Smooth muscle cell of the brain vasculature (primary cell): ENCODE measurements around the gene XPA.
"Not testable (repeated sequence)": the region's sequence is repeated elsewhere in the genome, so short reads cannot be mapped to it uniquely, and the experiment has no call there.

Experiments
- DNase-seq: peaks from one replicate; pipeline ENCODE4 v3.0.0-alpha.2; 2012; ENCODE audit warnings: low read depth, low spot score

XPA gene

DNA sequence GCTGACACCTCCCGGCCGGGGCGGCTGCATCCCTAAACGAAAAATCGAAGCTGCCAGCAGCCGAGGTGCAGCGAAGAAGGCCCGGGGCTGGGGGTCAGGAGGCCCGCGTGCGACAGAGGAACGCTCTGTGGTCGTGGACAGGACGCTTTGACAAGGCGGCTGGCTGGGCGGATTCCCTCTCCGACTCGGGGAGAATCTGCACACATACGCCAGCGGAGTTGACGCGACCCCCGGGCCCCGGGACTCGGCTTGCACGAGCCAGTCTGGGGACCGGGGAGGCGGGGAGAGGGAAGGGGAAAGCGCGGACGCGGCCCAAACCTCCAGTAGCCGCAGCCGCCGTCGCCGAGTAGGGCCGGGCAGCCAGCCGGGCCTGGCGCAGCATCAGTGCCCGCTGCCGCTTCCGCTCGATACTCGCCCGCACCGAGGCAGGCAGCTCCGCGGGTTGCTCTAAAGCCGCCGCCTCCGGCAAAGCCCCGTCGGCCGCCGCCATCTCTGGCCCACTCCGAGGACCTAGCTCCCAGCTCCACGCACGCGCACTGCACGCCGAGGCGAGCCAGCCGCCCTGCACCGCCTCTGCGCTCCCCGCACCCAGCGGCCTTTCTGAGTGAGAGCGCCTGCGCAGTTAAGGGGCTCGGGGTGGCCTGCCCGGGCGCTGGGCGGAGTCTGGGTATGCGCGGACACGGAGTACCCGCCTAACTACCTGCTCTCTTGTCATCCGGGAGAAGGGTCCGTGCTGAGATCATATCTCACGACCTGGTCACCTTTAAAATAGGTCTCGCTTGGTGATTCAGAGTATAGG is at the start of gene XPA:
Gene XPA (minus strand): TSS at position 538 of the 799 bp plus-strand sequence. CDS start 48 bp downstream, at position 490.
- peak; percentile 84 for DNase-seq

DNA sequence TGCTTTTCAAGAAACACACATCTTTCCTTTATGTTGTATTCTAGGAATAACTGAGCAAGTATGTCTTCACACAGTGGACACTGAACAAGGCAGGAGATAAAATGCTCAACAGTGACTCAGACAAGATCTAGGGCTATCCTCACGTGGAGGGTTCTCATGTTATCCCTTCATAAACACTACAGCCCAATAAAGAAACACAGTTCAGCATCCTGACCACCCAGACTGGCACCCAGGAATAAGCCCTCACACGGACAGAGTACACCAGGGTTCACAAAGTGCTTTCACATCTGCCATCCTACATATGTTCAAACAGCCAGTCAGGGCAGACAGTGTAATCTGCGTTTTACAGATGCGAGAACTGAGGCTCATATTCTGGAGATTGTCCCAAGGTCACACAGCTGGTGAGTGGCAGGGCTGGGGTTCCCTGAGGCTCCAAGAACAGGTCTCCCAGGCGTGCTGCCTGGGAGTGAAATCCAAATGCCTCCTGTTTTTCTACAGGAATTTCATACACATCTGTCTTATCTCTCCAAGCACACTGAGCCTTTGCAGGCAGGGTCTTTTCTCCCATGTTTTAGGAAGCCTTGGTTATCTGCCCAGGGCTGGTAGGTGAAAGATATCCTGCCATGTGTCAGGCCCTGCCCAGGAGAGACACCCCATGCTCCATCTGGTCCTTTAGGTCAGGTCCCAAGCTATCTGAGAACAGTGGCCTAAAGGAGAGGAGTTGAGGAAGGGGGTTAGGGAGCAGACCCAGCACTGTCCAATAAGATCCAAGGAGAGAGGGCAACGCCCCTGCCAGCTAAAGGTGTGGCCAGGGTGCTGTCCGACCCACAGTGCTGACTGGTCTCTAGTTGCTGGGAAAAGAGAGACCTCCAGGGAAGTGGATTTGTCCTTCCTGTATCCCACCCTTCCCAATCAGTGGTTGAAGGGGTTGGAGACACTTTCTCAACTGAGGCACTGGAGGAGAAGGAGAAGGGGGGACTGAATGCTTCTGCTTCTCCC is 47.9 kb upstream of the XPA start:
- DNase-seq, result no peak

DNA sequence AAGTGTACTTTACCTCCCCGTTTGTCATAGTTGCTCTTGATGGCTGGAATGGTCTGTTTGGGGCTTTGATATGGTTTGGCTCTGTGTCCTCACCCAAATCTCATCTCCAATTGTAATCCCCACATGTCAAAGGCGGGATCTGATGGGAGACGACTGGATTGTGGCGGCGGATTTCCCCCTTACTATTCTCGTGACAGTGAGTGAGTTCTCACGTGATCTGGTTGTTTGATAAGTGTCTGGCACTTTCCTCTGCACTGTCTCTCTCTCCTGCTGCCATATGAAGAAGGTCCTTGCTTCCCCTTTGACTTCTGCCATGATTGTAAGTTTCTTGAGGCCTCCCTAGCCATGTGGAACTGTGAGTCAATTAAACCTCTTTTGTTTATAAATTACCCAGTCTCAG is 46.9 kb upstream of the XPA start:
- DNase-seq, result not testable (repeated sequence)

DNA sequence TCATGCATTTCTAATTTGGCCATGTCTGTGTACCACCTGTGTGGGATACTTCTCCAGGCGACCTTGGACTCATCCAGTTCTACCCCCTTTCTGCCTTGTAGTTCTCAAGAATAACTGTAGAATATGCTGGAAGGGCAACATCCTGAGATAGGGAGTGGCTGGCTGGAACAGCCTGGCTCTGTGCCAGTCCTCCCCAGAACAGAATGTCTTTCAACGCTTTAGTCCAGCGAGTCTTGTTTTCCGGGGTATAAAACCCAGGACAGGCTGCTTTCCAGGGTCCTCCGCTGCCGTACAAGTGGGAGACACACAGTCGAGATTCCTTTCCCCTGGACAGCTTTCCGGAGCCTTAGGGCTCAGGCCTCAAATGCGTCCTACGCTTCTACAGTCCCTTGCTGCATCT is 45.4 kb upstream of the XPA start:
- DNase-seq, result no peak

DNA sequence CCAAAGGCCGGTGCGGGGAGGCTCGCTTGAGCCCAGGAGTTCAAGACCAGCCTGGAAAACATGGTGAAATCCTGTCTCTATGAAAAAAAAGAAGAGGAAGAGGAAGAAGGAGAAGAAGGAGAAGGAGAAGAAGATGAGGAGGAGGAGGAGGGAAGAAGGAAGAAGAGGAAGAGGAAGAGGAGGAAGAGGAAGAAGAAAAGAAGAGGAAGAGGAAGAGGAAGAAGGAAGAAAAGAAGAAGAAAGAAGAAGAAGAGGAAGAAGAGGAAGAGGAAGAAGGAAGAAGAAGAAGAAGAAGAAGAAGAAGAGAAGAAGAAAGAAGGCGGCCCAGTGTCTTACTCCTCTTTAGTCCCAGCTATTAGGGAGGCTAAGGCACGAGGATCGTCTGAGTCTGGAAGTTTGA is 44.8 kb upstream of the XPA start:
- no peak for DNase-seq

DNA sequence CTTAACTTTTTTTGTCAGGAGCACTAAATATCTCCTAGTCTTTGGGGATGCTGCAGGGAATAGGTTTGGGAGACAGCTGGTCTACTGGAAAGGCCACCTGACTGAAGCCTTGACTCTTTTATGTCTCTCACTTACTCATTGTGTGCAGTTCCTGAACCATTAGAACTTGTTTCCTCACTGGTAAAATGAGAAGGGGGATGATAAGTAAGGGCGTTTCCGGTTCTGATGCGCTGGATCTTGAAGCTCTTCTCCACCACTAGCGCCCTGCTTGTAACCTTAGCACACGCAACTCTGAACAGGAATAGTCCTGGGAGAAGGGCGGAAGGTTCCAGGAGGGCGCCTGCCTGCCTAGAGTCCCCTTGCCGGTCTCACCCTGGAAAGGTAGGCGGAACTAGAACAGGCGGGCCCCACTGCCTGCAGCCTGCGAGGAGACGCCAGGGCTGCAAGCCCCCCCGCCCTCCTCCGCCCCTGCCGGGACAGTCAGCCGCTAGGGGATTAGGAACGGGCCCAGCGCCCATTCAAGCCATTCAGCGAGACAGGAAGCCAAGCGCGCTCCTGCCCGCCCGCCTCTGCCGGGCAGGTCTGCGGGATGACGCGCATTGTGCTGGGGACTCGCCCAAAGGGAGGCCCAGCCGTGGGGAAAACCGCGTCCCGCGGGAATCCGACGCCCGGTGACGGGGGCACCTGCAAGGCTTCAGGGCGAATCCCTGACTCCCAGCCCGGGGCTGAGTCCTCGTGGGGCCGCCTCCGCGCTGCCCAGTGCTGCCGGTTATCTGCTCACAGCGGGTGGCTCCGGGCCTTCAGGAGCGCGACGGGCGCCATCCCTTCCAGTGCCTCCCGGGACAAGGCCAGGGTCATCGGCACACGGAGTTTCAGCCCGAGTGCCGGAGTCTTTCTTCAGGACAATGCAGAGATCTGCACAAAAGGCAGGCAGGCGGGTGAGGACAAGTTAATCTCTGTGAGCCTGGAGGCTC is 44.0 kb upstream of the XPA start:
- DNase-seq, result no peak

DNA sequence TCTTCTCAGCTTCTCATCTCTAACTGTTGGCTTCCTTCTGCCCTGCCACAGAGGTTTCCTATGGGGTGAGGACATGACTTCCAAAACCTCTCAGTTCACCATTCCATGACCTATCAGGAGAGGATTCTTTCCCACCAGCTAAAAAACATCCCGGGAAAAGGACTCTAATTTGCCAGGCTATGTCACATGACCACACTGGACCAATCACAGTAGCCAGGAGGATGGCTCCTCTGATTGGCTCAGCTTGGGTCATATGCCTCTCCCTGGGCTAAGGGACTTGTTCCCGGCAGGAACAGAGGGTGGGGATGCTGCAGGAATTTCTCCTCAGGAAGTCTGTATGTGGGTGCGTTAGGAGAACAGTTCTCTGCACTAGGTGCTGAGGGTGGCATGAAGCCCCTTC is 40.3 kb upstream of the XPA start:
- DNase-seq, result no peak

DNA sequence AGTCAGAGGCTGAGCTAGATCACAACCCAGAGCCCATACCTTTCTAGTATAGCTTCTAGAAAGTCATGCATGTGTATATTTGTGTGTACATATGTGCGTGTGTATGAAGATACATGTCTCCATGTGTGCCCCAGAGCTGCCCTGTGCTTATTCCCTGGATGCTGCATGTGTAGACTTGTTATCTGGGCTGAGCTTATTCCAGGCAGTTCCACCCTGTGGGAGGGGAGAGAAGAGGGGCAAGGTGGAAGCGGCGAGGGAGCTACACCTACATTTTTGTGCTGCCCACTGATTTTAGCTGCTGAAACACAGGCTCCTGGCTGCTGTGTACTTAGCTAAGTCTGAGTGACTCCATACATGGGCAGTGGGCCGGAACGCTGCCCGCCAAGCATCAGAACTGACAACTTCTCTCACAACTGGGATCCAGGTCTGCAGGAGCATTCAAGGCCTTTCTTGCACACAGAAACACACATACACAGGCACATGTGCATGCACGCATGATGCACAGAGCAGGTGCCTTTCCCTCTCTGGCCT is 38.0 kb upstream of the XPA start:
- no peak for DNase-seq

DNA sequence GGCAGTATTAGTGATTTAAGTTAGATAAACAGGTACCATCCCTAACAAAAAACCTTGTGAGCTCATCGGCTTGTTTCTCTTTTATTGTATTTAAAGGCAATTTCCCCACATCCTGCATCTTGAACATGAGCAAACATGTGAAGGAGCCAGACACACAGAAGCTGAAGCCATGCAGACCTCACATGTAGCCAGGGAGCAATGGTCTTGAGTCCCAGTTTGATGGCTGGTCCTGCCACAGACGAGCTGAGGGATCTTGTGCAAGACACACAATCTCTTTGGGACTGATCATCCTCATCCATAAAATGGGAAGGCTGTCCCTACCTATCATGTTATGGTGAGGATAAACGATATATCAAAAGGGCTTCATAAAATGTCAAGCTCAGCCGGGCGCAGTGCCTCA is 29.6 kb upstream of the XPA start:
- no peak for DNase-seq

DNA sequence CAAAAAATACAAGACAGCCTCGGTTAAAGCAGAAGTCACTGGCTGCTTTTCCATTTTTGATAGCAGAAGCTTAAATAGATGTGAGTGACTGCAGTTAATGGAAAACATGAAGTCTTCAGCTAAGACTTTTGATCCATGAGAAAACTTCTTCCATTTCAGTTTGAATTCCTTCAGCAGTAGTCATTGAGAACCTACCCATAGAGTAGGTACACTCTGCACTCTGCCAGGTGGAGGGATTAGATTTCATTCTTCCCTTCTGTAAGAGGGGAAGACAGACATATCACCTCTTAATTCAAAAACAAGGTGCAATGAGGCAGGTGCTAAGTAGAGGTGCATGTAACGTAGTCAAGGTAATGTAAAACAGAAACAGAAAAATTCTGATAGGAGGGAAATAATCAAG is 26.7 kb upstream of the XPA start:
- DNase-seq, result no peak

DNA sequence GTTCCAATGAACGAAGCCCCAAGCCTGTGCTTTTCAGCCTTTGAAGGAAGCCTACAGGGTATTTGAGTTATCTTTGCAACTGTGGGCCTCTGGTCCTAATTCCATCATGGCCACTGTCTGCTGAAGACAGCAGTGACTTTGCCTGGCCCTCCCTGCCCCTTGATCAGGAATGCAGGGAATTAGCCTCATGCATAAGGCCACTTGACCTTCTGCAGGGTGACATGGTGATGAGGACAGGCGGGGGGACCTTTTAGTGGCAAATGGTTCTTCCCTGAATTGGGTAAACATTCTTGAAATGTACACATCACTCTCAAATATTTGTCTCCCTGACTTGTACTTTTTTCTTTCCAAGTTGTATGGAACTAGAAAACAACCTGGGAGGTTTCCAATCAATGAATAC is 25.2 kb upstream of the XPA start:
- no peak for DNase-seq

DNA sequence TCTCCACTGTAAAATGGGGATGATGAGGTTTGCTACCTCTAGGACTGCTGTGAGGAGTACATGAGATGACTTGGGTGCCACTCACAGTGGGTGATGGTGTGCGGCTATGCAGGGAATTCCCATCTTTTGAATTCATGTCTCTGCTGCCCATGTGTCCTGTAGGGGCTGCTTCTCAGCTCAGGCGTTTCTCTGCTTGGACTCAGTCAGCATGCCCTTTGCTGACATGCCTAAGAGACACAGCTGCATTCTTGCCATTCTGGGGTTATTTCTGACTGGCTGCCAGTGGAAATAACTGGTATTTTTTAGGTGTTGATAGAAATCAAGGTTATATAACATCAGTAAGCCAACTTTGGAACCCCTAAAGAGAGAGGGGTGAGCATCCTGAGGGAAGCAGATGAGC is 24.3 kb upstream of the XPA start:
- no peak for DNase-seq

DNA sequence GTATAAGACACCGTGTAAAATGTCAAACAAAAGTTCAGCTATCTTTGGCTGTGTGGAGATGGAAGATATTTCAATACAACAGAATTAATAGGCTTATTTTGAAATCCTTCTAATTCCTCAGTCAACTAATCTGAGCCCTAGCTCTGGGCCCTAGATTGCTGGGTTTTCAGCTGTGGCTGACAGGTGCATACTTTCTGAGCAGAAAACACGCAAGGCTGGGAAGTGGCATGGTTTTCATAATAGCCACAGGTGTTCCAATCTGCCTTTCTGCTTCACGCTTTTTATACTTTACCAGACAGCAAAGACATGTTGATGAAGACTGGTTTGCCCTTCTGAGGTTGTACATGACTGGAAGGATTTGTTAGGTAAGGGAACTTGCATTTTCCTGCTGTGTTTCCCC is 20.7 kb upstream of the XPA start:
- DNase-seq, result no peak

DNA sequence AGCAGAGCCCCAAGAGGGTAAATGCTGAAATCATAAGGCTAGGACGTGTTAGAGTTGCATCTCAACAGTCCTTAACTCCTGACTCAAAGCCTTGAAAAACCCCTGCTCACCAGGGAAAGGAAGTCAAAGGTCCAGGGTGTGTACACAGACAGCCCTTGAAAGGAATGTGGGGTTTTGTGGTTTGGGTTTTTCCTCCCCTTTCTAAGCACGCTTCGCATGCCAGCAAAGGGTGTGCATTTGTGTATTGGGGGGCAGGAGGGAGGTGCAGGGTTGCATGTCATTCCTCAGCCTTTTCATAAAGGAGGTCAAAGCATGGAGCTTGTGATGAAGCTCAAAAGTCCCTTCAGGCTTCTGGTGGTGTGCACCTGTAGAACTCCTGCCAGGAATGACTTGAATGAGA is 17.3 kb upstream of the XPA start:
- DNase-seq, result no peak

DNA sequence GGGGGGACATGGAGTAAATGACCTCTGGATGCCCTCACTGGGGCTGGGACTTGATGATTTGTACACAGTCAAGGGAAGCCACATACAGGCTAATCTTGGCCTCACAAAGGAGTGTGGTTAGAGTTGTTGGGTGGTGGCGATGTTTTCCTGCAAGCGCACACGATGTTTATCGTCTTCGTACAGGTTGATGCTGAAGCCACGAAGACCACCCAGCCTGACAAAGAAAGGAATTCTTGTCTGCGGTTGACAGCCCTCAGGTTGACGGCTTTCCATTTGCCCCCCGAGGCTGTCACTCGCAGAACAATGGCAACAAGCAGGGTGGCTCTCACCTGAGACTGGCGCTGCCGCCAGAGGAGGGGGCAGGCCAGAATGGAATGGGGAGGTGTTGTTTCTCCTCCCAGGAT is 14.1 kb upstream of the XPA start:
- no peak for DNase-seq

DNA sequence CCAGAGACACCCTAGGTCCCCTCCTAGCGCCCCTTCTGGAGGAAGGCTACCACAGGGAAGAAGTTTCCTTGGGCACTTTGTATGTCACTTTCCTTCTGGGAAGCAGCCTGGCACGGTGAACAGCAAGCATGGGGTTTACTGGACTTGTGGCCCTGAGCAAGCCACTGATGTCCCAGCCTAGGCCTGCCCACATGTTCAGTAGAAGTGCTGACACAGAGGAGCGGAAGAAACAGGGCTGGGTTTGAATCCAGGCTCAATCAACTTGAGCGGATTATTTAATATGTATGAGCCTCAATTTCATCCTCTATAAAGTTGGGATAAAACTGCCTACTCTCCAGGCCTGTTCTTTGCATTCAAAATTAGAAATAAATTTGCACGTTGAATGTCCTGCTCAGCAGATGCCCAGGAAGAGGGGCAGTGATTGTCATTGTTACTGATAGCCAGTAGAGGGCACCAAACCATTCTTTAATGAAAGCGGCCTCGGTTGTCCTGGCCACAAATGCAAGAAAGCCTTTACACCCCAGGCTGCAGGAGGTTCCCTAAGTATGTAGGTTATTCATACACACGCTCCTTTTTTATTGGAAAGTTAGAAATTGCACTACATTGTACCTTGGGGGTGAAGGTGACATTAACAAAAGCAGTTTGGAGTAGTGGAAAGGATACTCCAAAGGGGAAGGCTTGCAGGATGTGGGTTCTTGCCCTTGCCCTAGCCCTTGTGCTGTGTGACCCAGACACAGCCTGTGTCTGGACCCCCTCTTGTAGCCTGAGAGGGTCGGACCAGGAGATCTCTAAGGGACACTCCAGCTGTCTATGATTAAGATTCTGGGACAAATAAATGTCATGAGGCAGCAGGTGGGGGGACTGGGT is 13.4 kb upstream of the XPA start:
- DNase-seq, result no peak

DNA sequence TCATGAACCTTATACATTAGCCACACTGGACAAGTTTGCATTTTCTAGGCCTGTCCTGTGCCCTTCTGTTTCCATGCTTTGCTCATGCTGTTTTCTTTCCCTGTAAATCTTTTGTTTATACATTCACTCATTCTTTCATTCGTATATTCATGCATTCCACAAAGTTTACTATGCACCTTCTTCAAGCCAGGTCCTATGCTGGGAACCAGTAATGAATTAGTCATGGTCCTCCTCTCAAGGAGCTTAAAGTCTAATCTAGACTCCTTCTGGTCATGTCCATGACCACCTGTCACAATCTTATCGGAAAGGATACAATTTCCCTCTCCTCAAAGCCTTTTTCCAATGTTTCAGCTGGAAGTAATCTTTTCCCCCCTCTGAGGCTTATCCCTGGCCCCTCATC is 9.1 kb upstream of the XPA start:
- DNase-seq, result no peak

DNA sequence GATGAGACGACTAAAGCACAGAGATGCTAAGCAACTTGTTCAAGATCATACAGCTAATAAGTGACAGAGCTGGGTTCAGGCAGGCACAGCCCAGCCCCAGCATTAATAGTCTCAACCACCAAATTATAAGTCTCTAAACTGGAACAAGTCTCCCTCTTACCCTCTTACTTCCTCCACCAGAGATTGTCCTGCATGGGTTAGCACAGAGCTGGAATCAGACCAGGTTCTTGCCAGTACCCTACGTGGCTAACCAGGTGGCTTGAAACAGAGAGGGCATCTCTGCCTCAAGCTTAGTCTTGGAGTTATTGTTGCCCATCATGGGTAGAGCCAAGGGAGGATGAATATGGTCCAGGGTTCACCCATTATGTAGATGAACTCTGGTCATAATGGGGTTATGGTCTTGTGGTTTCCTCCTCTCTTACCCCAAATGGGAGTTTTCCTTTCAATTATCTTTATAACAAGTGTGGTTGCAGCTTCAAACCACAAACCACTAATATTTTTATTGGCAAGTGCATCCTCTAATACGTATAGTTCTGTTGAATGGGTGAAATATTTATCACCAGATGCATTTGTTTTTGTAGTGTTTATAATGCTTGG is 8.3 kb upstream of the XPA start:
- no peak for DNase-seq

DNA sequence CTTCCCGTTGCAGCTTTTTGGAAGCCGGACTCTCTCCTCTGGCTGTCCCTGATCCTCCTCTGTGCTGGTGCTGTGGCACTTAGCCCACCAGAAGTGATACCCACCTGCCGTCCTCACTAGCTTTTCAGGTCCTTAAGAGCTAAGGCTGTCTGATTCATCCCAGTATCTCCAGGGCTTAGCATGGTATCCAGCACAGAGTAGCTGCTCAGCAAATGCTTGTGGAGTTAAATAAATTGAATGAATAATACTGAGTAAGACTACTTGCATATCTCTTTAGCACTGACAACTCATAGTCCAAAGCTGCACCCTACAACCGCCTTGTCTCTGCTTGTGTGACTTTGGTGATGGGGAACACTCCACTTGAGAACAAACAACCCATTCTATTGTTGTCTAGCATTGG is 7.7 kb upstream of the XPA start:
- no peak for DNase-seq

DNA sequence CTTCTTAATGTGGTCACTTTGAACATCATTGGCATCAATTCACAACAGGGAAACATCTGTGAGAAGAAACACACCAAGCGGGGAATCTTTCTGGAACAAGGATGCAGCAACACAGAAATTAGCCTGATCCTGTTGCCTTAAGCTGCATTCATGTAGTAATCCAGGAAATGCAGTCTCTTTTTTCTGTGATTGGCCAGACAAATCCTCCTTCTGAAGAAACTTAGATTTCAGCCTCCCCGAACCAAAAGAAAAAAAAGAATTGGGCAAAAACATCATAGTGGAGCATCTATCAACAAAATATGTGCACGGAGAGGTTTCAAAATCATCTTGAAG is 7.2 kb upstream of the XPA start:
- DNase-seq, result no peak
